Suprapubic skin (tissue), 4 donors: ENCODE measurements around the gene PSG1.
"Not testable (repeated sequence)": the region's sequence is repeated elsewhere in the genome, so short reads cannot be mapped to it uniquely, and the experiment has no call there.

Source experiments
- CTCF ChIP-seq, 2 donors: fragments of 200-600 bp in 1 of 2; fragments of 450-650 bp in 1 of 2; sonication (generic) in 1 of 2; IDR thresholded peaks; one replicate each; pipeline ENCODE4 v1.5.1; 2016 to 2019; ENCODE audit warnings: antibody characterized with exemption in 2 of 2, mild to moderate bottlenecking in 1 of 2, moderate library complexity in 1 of 2
- EP300 ChIP-seq: sonication (generic); formaldehyde crosslinking; IDR thresholded peaks from one replicate; pipeline ENCODE4 v1.6.1; 2017; ENCODE audit warnings: antibody characterized with exemption
- POLR2A ChIP-seq, 2 donors: fragments of 450-650 bp; IDR thresholded peaks; one replicate each; pipeline ENCODE4 v1.6.1; 2017; ENCODE audit warnings: antibody characterized with exemption in 2 of 2, mild to moderate bottlenecking in 2 of 2, moderate library complexity in 2 of 2
- POLR2AphosphoS5 ChIP-seq, 3 donors: sonication (generic); formaldehyde crosslinking; IDR thresholded peaks; one replicate each; pipeline ENCODE4 v1.6.1; 2017; ENCODE audit warnings: antibody characterized with exemption in 3 of 3

DNA sequence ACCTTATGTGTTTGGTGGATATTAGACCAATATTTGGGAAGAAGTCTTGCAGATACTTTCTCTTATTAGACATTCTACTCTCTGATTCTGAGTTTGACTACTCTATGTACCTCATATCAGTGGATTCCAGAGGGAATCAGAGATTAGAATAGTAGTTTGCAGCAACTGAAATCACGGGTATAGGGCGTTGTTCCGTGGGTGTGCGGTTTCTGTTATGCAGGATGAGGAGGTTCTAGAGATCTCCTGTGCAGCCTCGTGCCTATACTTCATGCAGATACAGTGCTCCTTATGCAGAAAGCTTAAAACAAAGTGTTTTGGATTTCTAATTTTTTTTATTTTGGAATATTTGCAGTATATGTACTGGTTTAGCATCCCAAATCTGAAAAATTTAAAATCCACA, 32.2 kb upstream of the PSG1 start:
- not testable (repeated sequence) for TF ChIP-seq EP300; CTCF (IDR thresholded peaks at IDR 0.05); POLR2A (IDR thresholded peaks at IDR 0.05); POLR2AphosphoS5 (IDR thresholded peaks at IDR 0.05)
